K562 (cell line): Measurements from ENCODE around the gene JUND. TPM values are rescaled to one million over a fixed set of nuclear protein-coding genes. Genes with fewer than 3 reads are reported as not detected.

ENCODE experiments used
- CHD7 ChIP-seq: fragments of 200-600 bp; sonication (generic); IDR thresholded peaks from one replicate; pipeline ENCODE4 v1.6.1; 2012; ENCODE audit warnings: mild to moderate bottlenecking, low read depth, low read length, inconsistent platforms
- DLX4 ChIP-seq: fragments of 250-450 bp; sonication (Bioruptor Pico); IDR thresholded peaks from 2 replicates; pipeline ENCODE4 v1.6.1; 2021; ENCODE audit warnings: mild to moderate bottlenecking
- ESRRB ChIP-seq: fragments of 250-450 bp; sonication (Bioruptor Pico); IDR thresholded peaks from 2 replicates; pipeline ENCODE4 v1.5.0; 2020; ENCODE audit warnings: mild to moderate bottlenecking, moderate library complexity, borderline replicate concordance
- GABPB1 ChIP-seq: sonication (generic); formaldehyde crosslinking; IDR thresholded peaks from 2 replicates; pipeline ENCODE4 v1.8.0; 2022; ENCODE audit warnings: mild to moderate bottlenecking, missing genetic modification reagents
- POLR3A ChIP-seq: IDR thresholded peaks from 2 replicates; pipeline ENCODE4 v1.6.1; 2011; ENCODE audit warnings: borderline replicate concordance, mild to moderate bottlenecking, moderate library complexity; ENCODE audit not compliant: insufficient read length, insufficient read depth; ENCODE audit errors: extremely low read depth
- RERE ChIP-seq: sonication (generic); formaldehyde crosslinking; IDR thresholded peaks from 2 replicates; pipeline ENCODE4 v1.8.0; 2023; ENCODE audit warnings: missing genetic modification reagents, mild to moderate bottlenecking, borderline replicate concordance
- YBX1 ChIP-seq: fragments of 450-650 bp; IDR thresholded peaks from 2 replicates; pipeline ENCODE4 v1.7.1; 2016; ENCODE audit warnings: mild to moderate bottlenecking
- YY1 ChIP-seq, 3 experiments: IDR thresholded peaks; 2 replicates each; pipeline ENCODE4 v1.6.1; 2011; ENCODE audit warnings: low read length in 2 of 3, mild to moderate bottlenecking in 2 of 3, moderate library complexity in 2 of 3, borderline replicate concordance in 1 of 3, control low read depth in 1 of 3, low read depth in 1 of 3; ENCODE audit not compliant: insufficient read depth in 3 of 3, insufficient replicate concordance in 2 of 3, control insufficient read depth in 1 of 3, insufficient read length in 1 of 3; ENCODE audit errors: extremely low read depth in 1 of 3
- ZKSCAN8 ChIP-seq: fragments of 200-800 bp; sonication (Bioruptor generic); IDR thresholded peaks from 2 replicates; pipeline ENCODE4 v1.6.1; 2016; ENCODE audit warnings: missing genetic modification characterization, missing compliant biosample characterization
- ZNF384 ChIP-seq: IDR thresholded peaks from 2 replicates; pipeline ENCODE4 v1.6.1; 2012; ENCODE audit warnings: low read depth, low read length, improper control_type of control experiment
- polyA plus RNA-seq, 8 experiments: library from polyadenylated mRNA; depleted of rRNA in 4 of 8; stranded (reverse) in 5 of 8; unstranded in 3 of 8; fragments of >200 nt; fragmentation: Nextera tagmentation in 2 of 8; fragmentation: Illumina TruSeq in 1 of 8; extraction: Ambion mirVana in 2 of 8; extraction: Trizol in 1 of 8; gene quantifications; 2 replicates each; pipeline versions ENCODE4 v1.2.1 to v1.2.3, GENCODE V29; 2011 to 2014; ENCODE audit warnings: inconsistent platforms in 1 of 8, missing spikeins in 1 of 8
- total RNA-seq, 7 experiments: library from RNA; depleted of rRNA in 6 of 7; stranded (reverse); fragments of >200 nt in 6 of 7; fragmentation: Illumina TruSeq in 2 of 7; extraction: Trizol in 2 of 7; gene quantifications; 2 replicates each; pipeline versions ENCODE4 v1.2.1 to v1.2.3, GENCODE V29; 2011 to 2021; ENCODE audit warnings: low replicate concordance in 1 of 7

Gene JUND
- total and polyA plus RNA-seq, 9 of the 15 experiments (the other 6 are each of a cell fraction or from before 2014, with no cell fraction given) = 6.4 to 286 (median 42.3) TPM

GRCh38 chr19:18262917-18263316, 18.5 kb downstream of the JUND start (continued):
- TF ChIP-seq ESRRB (CRISPR knock-in tag) = no peak
- no peak for TF ChIP-seq ZNF384
- TF ChIP-seq CHD7 = no peak
- TF ChIP-seq YBX1 = no peak
- TF ChIP-seq POLR3A = no peak
- TF ChIP-seq GABPB1 (CRISPR knock-in tag) = 0 out of 2 replicates have a peak, but pooled peaks have one; percentile 49
- no peak for TF ChIP-seq DLX4 (CRISPR knock-in tag)
- no peak for TF ChIP-seq ZKSCAN8
- TF ChIP-seq YY1 (IDR thresholded peaks at IDR 0.05; ENCODE audit: borderline replicate concordance in 1 of 3, control insufficient read depth in 1 of 3, extremely low read depth in 1 of 3, insufficient read depth in 3 of 3, insufficient read length in 1 of 3, insufficient replicate concordance in 2 of 3, low read depth in 1 of 3, low read length in 2 of 3) = no peak
- no peak for TF ChIP-seq RERE
